Esophagus squamous epithelium (tissue), 4 donors: ENCODE measurements around the gene SPINK1.

Experiments used
- CTCF ChIP-seq, 6 experiments: fragments of 450-650 bp in 4 of 6; fragments of 200-600 bp in 2 of 6; sonication (generic) in 2 of 6; IDR thresholded peaks; one replicate each; pipeline ENCODE4 v1.5.1; 2016 to 2019; ENCODE audit warnings: antibody characterized with exemption in 6 of 6, mild to moderate bottlenecking in 4 of 6, moderate library complexity in 4 of 6
- POLR2A ChIP-seq, 4 donors: fragments of 450-650 bp; IDR thresholded peaks; one replicate each; pipeline ENCODE4 v1.6.1; 2017; ENCODE audit warnings: antibody characterized with exemption in 4 of 4, mild to moderate bottlenecking in 4 of 4, moderate library complexity in 3 of 4

GRCh38 chr5:147878066-147878759 lies 46.7 kb upstream of the SPINK1 start, which contains the start of gene SCGB3A2:
- TF ChIP-seq POLR2A (IDR thresholded peaks at IDR 0.05) (no peak), CTCF (IDR thresholded peaks at IDR 0.05) (no peak)
